ENCODE measurements around the gene ZNF275. TPM values are rescaled to one million over a fixed set of nuclear protein-coding genes. Genes with fewer than 3 reads are reported as not detected.
"Not testable (repeated sequence)": the region's sequence is repeated elsewhere in the genome, so short reads cannot be mapped to it uniquely, and the experiment has no call there.

The ZNF275 gene
- total RNA-seq, 1 donor from 2014 or later: 11.2 TPM

DNA sequence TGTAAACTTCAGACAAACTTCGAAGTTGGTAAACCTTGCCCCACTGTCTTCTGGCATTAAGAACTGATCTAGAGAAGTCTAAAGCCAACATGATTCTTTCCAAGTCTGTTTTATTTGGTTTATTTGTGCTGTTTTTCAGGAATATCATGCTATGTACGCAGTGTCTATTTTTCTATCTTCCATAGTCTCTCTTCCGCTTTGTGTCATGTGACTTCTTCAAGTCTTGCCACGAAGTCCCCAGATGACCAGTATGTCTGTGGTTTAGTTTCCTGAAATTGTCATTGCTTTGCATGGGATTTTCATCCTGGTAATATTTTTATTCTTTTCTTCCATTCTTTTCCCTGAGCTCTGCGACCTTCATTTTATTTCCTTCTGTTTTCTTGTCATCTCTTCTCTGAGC, 52.1 kb downstream of the ZNF275 start:
- no peak for ATAC-seq

DNA sequence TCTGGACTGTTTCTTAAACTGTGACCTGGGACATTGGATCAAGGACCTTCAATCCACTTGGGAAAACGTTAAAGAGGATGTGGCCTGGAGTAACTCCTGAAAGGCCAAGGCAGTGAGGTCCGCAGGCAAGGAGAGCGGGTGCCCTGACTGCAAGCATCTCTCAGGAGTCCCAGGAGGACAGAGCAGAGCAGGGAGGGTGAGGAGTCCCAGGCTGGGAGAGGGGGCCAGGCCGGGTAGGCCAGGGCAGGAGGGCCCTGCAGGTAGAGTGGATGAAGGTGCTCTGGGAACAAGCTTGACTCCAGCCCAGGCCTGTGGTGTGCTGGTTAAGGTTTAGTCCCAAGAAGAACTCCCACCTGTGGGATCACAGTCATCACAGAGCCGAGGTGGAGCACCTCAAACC, 53.4 kb downstream of the ZNF275 start:
- DNase-seq (ENCODE audit: low spot score): no peak
- ATAC-seq: no peak

More for the DNA sequence above, 52.1 kb downstream of the ZNF275 start:
- DNase-seq (ENCODE audit: low spot score): no peak

DNA sequence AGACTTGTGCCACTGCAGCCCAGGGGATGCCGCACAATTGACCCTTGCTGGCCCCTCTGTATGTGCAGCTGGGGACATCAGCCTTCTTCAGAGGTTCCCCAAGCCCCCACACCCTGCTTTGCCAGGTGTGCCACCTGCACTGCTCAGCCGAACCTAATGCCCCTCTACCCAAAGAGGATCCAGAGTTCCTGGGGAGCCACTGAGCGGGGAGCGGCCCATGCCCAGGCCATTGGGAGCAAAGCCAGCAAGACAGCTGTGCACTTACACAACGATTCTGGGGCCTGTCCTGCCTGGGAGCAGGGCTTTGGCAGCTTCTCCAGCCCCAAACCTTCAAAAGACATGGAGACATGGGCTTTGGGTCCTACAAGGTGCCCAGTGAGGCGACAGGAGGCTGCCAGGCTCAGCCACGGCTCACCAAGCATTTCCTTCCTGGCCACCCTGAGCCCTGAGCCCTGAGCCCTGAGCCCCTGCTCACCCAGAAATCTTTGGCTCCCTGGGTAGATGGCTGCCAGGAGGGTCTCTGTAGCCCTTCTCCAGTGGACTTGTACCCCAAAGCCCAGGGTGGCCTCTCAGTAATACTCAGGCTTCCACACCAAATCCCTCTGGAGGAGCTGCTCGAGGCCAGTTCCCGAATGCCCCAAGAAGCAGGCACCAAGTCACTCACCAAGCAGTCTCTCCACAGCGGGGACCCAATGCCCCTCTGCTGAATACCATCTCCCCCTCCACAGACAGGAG, 54.2 kb downstream of the ZNF275 start:
- ATAC-seq: no peak
- no peak for DNase-seq (ENCODE audit: low spot score)

DNA sequence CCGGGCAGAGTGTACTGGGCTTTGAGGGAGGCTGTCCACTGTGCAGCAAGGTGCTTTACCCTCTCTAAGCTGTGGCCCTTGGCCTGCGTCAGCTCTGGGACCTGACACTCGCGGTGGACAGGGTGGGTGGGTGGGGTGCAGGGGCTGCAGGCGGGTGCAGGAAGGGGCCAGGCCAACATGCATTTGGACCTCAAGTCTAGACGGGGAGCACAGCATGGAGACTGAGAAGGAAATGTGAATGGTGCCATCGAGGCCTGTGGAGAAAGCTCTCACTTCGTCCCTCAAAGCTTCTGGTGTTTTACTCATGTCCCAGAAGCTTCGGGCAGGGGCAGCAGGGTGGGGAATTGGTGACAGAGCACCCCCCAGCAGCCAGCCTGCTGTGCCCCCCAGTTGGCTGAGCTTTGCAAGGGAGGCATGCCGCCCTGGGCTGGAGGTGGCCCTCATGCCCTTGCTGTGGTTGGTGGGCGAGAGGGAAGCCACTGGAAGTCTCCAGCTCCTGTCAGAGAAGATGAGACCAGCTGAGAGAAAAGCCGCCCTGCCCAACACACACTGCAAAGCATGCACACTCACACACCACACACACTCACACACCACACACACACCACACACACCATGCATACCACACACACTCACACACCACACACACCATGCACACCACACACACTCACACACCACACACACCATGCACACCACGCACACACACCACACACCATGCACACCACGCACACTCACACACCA, 54.9 kb downstream of the ZNF275 start:
- DNase-seq (ENCODE audit: low spot score) (no peak), ATAC-seq (no peak)

DNA sequence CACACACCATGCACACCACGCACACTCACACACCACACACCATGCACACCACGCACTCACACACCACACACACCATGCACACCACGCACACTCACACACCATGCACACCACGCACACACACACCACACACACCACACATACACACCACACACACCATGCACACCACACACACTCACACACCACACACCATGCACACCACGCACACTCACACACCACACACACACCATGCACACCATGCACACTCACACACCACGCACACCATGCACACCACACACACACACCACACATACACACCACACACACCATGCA, 55.5 kb downstream of the ZNF275 start:
- DNase-seq (ENCODE audit: low spot score); ATAC-seq: not testable (repeated sequence)

DNA sequence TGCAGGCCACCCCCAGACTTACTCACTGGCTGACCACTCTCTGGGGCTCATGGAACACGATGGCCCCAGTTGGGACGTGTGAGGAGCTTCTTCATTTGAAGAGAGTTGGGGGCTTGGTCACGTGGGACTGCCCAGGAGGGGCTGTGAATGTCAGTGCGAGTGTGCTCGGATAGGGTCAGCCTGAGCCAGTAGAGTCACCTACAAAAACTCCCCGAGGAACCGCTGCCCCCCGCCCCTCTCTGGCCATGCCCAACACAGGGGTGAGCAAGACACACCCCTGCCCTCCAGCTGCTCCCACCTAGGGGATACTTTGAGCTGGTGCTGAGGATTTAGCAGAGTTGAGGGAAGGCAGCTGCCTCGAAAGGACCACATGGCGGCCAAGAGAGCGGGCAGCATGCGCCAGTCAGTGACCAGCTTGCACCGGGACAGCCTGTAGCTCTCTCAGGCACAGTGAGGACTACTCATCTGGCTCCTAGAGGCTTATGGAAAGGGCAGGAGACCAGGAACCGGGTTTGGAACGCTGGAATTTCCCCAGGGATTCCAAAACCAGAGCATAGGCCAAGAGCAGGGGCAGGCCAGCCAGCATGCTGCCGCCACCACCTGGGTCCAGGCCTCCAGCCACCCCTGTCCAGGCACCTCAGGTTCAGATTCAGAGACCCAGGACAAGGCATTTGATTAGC, 58.8 kb downstream of the ZNF275 start:
- DNase-seq (ENCODE audit: low spot score) (no peak), ATAC-seq (no peak)

DNA sequence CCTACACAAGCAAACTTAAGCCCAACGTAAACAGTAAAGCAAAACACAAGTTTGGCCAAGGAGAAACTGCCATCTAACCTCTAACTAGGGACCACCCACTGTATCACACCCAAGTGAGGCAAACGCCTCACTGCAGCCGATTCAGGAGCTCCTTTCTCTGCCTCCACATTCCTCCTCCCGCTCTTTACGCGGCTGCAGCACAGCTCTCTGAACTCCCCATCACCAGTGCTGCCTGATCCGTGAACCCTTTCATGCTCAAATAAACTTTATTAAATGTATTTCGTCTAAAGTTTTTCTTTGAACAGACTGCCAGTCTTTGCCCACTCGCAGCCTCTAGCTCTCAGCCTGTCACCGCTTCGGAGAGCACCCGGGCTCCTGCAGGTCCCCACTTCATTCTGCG, 60.7 kb downstream of the ZNF275 start:
- DNase-seq (ENCODE audit: low spot score) (no peak), ATAC-seq (no peak)

DNA sequence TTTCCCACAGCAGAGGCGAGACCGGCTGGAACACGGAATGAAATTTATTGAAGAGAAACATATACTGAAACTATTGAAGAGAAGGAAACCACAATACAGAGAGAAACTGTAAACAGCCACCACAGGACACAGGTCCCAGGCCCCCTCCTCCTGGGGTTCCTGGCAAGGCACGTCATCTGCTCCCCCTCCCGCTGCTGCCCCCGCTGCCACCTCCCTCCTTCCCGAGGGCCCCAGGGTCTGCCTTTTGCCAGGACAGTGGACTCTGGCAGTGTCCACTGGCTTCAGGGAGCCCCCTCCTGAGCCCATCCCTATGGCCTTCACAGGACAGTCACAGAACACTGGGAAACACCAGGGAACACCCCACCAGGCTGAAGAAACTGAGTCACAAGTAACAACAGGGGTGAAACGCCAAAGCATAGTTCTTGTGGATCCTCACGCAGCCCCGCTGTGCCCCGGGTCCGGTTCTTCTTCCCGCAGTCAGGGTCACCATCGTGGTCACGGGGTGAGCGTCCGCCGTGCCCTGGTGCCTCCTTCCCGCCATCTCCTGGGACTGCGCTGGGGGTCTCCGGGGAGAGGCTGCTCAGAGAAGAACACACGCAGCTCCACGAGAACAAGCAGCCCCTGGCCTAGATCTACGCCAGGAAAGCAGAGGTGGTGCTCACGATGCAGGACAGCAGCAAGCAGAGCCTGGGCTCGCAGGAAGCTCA, 61.8 kb downstream of the ZNF275 start:
- no peak for ATAC-seq
- DNase-seq (ENCODE audit: low spot score): no peak

DNA sequence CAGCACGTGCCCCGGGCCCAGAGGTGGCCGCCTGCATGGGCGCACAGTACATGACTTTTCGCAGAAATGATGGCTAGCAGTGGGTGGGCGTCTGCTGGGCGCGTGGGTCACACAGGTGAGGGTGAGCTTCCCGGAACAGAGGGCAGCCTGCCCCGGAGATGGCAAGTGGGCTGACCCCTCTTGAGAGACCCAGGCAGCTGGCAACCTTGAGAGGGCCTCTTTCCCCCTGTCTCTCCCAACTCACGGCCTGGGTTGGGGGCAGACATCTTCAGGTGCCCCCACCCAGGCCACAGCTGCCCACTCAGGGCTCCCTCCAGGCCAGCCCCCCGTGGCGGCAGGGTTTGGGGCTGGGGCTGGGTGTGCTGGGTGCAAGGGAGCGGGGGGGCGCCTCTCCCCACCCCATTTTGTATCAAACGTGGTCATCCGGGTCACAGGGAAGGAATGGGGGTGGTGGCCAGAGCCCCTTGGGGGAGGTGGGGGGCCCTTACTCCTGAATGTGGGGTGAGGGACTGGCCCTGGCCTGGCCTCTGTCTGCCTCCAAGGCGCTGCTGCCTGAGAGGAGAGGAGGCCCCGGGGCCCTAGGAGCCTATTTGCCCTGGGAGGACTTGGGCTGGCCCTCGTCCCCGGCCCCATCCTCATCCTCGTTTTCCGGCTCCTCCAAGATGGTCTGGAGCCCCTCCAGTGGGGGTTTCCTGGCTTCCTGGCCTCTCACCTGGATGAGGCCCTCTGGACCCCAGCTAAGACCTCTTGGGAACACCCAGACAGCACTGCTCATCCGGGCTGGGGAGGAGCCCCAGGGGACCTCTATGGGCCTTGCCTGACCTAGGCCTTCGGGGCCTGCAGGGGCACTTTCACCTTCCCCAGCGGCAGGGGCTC, 62.6 kb downstream of the ZNF275 start:
- DNase-seq (ENCODE audit: low spot score) (no peak), ATAC-seq (no peak)

DNA sequence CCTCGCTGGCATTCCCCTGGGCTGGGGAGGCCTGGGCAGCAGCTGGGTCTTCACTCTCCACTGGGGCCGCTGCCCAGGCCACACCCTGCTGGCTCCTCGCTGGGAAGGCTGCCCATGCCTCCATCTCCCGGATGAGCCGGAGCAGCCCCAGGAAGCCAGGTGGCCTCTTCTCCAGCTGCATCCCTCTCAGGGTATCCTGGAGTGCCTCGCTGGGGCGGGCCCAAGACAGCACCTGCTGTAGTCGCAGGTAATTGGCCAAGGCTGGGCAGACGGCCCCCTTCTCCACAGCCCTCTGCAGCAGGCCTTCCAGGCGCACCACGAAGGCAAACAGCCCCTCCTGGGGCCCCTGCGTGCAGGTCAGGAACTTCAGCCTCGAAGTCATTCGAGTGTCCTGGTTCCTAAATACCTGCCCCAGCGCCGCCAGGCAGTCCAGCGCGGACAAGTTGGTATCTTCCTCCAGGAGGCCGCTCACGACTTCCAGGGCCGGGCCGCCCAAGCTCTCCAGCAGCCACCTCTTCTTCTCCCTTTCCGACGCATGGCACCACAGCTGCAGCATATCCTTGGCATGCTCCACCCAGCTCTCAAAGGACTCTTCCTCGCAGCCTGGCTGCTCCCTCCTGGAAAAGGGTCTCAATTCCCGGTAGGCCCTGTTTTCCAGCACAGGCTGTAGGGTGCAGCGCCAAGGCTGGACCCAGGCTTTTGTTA, 63.5 kb downstream of the ZNF275 start:
- no peak for DNase-seq (ENCODE audit: low spot score)

DNA sequence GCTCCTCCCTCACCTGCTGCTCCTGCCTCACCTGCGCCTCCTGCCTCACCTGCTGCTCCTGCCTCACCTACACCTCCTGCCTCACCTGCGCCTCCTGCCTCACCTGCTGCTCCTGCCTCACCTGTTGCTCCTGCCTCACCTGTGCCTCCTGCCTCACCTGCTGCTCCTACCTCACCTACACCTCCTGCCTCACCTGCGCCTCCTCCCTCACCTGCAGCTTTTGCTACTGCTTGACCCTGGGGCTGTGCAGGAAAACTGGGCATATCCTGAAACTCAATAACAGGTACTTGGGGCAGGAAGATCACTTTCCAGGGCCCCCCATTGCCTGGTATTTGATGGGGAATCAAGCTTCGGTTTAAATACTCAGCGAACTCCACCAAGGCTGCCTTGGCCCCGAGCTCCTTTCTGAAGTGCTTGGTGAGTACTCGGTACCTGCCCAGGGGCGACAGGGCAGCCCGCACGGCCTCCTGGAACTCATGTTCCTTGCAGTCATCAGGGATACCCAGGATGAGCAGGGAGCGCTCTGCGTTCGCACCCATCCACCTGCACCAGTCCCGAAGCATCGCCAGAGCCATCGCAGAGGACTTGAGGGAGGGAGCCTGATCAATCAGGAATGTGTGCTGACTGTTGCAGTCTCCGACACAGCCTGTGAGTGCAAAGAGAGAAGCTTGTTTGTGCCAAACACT, 64.5 kb downstream of the ZNF275 start:
- DNase-seq (ENCODE audit: low spot score) (no peak), ATAC-seq (no peak)

More for the DNA sequence above, 63.5 kb downstream of the ZNF275 start:
- ATAC-seq: no peak

DNA sequence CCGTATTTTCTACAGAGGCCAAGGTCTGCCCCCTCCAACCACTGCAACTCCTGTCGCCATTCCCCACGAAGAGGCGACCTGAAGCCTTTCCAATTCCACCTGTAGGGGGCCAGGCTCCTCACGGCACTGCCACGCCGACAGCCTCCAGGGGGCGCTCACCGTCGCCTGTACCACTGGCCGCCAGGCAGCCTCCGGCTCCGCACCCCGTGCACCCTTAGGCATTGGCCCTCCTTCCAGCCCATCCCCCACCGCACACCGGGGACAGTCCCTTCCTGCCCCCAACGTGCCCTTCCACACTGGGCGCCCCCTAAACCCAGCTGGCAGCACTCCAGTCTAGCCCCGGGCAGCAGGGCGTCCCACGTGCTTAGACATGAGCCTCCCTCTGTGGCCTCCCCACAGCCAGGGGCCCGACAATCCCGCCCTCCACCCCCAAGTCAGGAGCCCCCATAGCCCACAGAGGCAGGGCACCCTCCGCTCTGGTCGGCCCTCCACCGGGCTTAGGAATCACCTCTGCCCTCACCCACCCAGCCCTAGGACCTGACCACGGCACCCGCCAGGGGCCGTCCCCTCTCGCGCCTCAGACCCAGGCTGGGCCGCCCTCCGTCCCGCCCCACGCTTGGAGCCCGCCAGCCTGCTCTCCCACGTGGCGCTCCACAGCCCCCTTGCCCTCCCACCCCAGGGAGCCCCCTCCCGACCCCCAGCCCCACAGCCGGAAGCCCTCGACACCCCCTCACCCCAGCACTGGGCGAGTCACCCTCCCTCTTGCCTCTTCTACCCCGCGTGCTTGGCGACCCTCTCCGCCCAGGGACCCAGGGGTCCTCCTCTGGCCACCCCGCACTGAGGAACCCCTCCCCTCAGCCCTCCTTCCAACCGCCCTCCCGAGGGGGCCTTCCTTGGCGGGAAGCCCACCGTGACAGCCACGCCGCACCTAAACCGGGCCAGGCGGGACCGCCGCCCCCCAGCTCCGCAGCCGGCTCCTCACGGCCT, 66.5 kb downstream of the ZNF275 start:
- DNase-seq (ENCODE audit: low spot score) (no peak), ATAC-seq (peak; percentile 34)

DNA sequence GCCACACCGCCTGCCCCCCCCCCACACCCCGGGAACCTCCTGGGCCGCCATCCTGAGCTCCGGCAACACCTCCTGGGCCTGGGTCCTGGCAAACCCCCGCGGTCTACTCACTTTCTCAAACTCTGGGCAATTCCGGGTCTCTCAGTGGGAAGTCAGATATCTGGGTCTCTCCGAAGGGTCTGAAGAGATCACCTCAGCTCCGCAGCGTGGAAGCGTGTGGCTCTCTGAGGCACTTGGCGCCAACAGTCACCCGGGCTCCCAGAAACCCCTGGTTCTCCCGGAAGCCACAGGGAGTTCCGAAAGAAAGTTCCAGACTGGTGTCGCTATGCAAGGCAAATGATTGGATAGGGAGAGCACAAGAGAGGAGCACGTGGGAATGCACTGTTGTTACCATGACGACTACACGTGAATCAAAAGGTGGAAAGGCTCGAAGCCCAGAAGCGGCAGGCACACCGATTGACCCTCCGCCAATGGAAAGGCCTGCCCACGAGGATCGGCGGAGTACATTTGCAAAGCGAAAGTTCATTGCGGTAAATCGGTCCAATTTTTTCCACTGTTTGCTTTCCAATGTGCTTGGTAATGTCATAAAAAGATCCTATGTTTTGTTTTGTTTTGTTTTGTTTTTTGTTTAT, 67.3 kb downstream of the ZNF275 start, which contains the start of gene PNMA6E:
PNMA6E (minus strand) TSS at position 218 of the 632 bp plus-strand sequence. CDS start 2,501 bp downstream, outside the sequence.
- DNase-seq (ENCODE audit: low spot score): no peak
- ATAC-seq: no peak

Measured in left lobe of liver (tissue), 2 donors.